DOHH2 (cell line): ENCODE results near the gene CBY1.

Source experiments
- EZH2phosphoT487 ChIP-seq: fragments of 200-600 bp; sonication (generic); IDR thresholded peaks from 2 replicates; pipeline ENCODE4 v1.6.1; 2017; ENCODE audit warnings: borderline replicate concordance, mild to moderate bottlenecking, antibody characterized with exemption, low read length, moderate library complexity, mixed read lengths
- TF ChIP-seq, protein P1 (sequence below): fragments of 200-600 bp; sonication (generic); IDR thresholded peaks from one replicate; pipeline ENCODE4 v1.5.1; 2014; ENCODE audit warnings: antibody characterized with exemption, mild to moderate bottlenecking, low read depth, low read length; ENCODE audit not compliant: poor library complexity, severe bottlenecking

- TF ChIP-seq, protein P1, sequence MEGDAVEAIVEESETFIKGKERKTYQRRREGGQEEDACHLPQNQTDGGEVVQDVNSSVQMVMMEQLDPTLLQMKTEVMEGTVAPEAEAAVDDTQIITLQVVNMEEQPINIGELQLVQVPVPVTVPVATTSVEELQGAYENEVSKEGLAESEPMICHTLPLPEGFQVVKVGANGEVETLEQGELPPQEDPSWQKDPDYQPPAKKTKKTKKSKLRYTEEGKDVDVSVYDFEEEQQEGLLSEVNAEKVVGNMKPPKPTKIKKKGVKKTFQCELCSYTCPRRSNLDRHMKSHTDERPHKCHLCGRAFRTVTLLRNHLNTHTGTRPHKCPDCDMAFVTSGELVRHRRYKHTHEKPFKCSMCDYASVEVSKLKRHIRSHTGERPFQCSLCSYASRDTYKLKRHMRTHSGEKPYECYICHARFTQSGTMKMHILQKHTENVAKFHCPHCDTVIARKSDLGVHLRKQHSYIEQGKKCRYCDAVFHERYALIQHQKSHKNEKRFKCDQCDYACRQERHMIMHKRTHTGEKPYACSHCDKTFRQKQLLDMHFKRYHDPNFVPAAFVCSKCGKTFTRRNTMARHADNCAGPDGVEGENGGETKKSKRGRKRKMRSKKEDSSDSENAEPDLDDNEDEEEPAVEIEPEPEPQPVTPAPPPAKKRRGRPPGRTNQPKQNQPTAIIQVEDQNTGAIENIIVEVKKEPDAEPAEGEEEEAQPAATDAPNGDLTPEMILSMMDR = no peak
- no peak for TF ChIP-seq EZH2phosphoT487
These were observed 28.0 kb upstream of the CBY1 start for GRCh38 chr22:38628444-38628843.
